SK-N-SH treated with all-trans-retinoic acid at 6 μM for 48 hours (cell line): ENCODE data around the gene BIN1.

Experiments
- ATAC-seq: fragments of 200-7000 bp; cut with Tn5 transposase; 3 replicates; pipeline ENCODE4 v1.9.1; 2020; ENCODE audit warnings: mild to moderate bottlenecking, moderate library complexity
- ARNTL ChIP-seq: fragments of 450-650 bp; formaldehyde crosslinking; IDR thresholded peaks from 2 replicates; pipeline ENCODE4 v1.5.0; 2020; ENCODE audit warnings: low read depth, mild to moderate bottlenecking, moderate library complexity, borderline replicate concordance
- CREB5 ChIP-seq: fragments of 250-450 bp; sonication (Bioruptor Pico); IDR thresholded peaks from 2 replicates; pipeline ENCODE4 v1.5.1; 2020; ENCODE audit warnings: low read depth, mild to moderate bottlenecking, moderate library complexity
- ESRRG ChIP-seq: fragments of 250-450 bp; sonication (Bioruptor Pico); IDR thresholded peaks from 2 replicates; pipeline ENCODE4 v1.6.1; 2021; ENCODE audit warnings: mild to moderate bottlenecking
- GLIS3 ChIP-seq: fragments of 250-450 bp; sonication (Bioruptor Pico); IDR thresholded peaks from 2 replicates; pipeline ENCODE4 v1.5.0; 2020; ENCODE audit warnings: mild to moderate bottlenecking, moderate library complexity
- ISL1 ChIP-seq: fragments of 250-450 bp; sonication (Bioruptor Pico); IDR thresholded peaks from 2 replicates; pipeline ENCODE4 v2.1.2; 2022; ENCODE audit warnings: mild to moderate bottlenecking, moderate library complexity
- PATZ1 ChIP-seq: fragments of 250-450 bp; sonication (Bioruptor Pico); IDR thresholded peaks from 2 replicates; pipeline ENCODE4 v1.8.0; 2020; ENCODE audit warnings: mild to moderate bottlenecking, moderate library complexity, borderline replicate concordance
- PPARA ChIP-seq: fragments of 250-450 bp; sonication (Bioruptor Pico); IDR thresholded peaks from 2 replicates; pipeline ENCODE4 v1.5.0; 2020; ENCODE audit warnings: mild to moderate bottlenecking, borderline replicate concordance
- RARB ChIP-seq: fragments of 250-450 bp; sonication (Bioruptor Pico); IDR thresholded peaks from 2 replicates; pipeline ENCODE4 v1.8.0; 2021; ENCODE audit warnings: mild to moderate bottlenecking, moderate library complexity
- SNAI2 ChIP-seq: fragments of 250-450 bp; sonication (Bioruptor Pico); IDR thresholded peaks from 2 replicates; pipeline ENCODE4 v1.5.0; 2020; ENCODE audit warnings: mild to moderate bottlenecking, moderate library complexity
- TCF4 ChIP-seq: fragments of 250-450 bp; sonication (Bioruptor Pico); IDR thresholded peaks from 2 replicates; pipeline ENCODE4 v1.8.0; 2021; ENCODE audit warnings: mild to moderate bottlenecking, moderate library complexity, borderline replicate concordance
- TOX ChIP-seq: fragments of 250-450 bp; sonication (Bioruptor Pico); IDR thresholded peaks from 2 replicates; pipeline ENCODE4 v1.8.0; 2021; ENCODE audit warnings: mild to moderate bottlenecking, moderate library complexity, borderline replicate concordance
- TSHZ2 ChIP-seq: fragments of 250-450 bp; sonication (Bioruptor Pico); IDR thresholded peaks from 2 replicates; pipeline ENCODE4 v1.5.0; 2020; ENCODE audit warnings: mild to moderate bottlenecking, moderate library complexity
- ZC3H10 ChIP-seq: fragments of 250-450 bp; sonication (Bioruptor Pico); IDR thresholded peaks from 2 replicates; pipeline ENCODE4 v1.5.1; 2021; ENCODE audit warnings: mild to moderate bottlenecking, moderate library complexity
- ZFP3 ChIP-seq: fragments of 250-450 bp; sonication (Bioruptor Pico); IDR thresholded peaks from 2 replicates; pipeline ENCODE4 v1.5.0; 2020; ENCODE audit warnings: mild to moderate bottlenecking, moderate library complexity
- ZFP30 ChIP-seq: fragments of 450-650 bp; formaldehyde crosslinking; IDR thresholded peaks from 2 replicates; pipeline ENCODE4 v1.5.0; 2022; ENCODE audit warnings: mild to moderate bottlenecking, moderate library complexity
- ZNF565 ChIP-seq: fragments of 450-650 bp; formaldehyde crosslinking; conservative IDR thresholded peaks from 2 replicates; pipeline ENCODE4 v1.5.0; 2020; ENCODE audit warnings: low read depth, mild to moderate bottlenecking, moderate library complexity
- ZNF70 ChIP-seq: fragments of 450-650 bp; formaldehyde crosslinking; IDR thresholded peaks from 2 replicates; pipeline ENCODE4 v1.5.0; 2020; ENCODE audit warnings: mild to moderate bottlenecking, moderate library complexity
- ZNF8 ChIP-seq: fragments of 450-650 bp; formaldehyde crosslinking; IDR thresholded peaks from 2 replicates; pipeline ENCODE4 v1.5.0; 2020; ENCODE audit warnings: mild to moderate bottlenecking, moderate library complexity

Gene BIN1

GRCh38 chr2:127103243-127104165 is 3.5 kb downstream of the BIN1 start:
- TF ChIP-seq ZC3H10 (CRISPR knock-in tag) (no peak), ZNF70 (CRISPR knock-in tag) (no peak), ZFP3 (CRISPR knock-in tag) (no peak), TCF4 (CRISPR knock-in tag) (no peak), ISL1 (CRISPR knock-in tag) (no peak), PPARA (CRISPR knock-in tag) (no peak), TSHZ2 (CRISPR knock-in tag) (no peak), SNAI2 (CRISPR knock-in tag) (no peak), PATZ1 (CRISPR knock-in tag) (no peak), ZNF565 (CRISPR knock-in tag) (no peak), ESRRG (CRISPR knock-in tag) (no peak), TOX (no peak)
- ATAC-seq = no peak

GRCh38 chr2:127102521-127103242 is 4.3 kb downstream of the BIN1 start:
- no peak for ATAC-seq
- no peak for TF ChIP-seq ISL1 (CRISPR knock-in tag)
- no peak for TF ChIP-seq SNAI2 (CRISPR knock-in tag)
- TF ChIP-seq ZC3H10 (CRISPR knock-in tag) = no peak

GRCh38 chr2:127101756-127102477 is 5.0 kb downstream of the BIN1 start:
- ATAC-seq = no peak
- no peak for TF ChIP-seq RARB (CRISPR knock-in tag)
- TF ChIP-seq ZNF70 (CRISPR knock-in tag) = no peak
- no peak for TF ChIP-seq TSHZ2 (CRISPR knock-in tag)

- ATAC-seq = no peak
- TF ChIP-seq ZNF70 (CRISPR knock-in tag) (no peak), CREB5 (no peak), ZFP30 (CRISPR knock-in tag) (no peak), GLIS3 (CRISPR knock-in tag) (no peak), PATZ1 (CRISPR knock-in tag) (no peak), TOX (no peak), ZNF8 (CRISPR knock-in tag) (no peak), ARNTL (no peak), TSHZ2 (CRISPR knock-in tag) (no peak), ISL1 (CRISPR knock-in tag) (no peak)
Observed at GRCh38 chr2:127101048-127101611, 5.8 kb downstream of the BIN1 start.
